ENCODE results near the gene PLA2G2F. TPM values are rescaled to one million over a fixed set of nuclear protein-coding genes. Genes with fewer than 3 reads are reported as not detected.
A peak's percentile ranks its signal among the peaks of the same experiment; 100 is the strongest.

Gene PLA2G2F
- total and polyA plus RNA-seq, 2 of the 8 experiments (the other 6 are each of a cell fraction or from before 2014, with no cell fraction given) = not detected

DNA sequence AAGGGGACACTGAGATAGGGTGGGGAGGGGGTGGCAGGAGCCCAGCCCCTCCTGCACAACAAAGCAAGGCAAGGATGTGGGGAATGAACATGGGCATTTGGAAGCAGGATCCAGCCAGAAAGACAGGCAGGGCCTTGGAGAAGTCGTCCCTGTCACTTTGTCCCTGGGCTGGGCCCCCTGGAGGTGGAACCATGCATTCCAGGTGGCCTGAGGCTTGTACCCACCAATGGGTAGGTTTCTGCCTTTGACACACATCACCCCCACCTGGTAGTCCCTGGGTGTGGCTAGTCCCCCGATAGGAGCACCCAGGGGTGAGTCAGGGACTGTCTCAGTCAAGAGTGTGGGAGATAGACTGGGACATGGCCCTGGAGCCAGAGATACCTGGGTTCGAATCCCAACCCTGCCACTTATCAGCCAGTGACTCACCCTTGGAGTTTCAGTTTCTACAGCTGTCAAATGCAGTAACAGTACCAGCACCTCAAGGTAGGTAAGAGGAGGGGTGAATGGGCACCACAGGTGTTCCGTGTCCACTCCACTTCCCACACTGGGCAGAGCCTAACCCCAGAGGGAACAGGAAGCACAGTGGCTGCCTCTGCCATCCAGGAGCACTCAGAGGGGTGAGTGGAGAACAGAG lies 29.8 kb upstream of the PLA2G2F start:
- no peak overlapping the region for H2BK15ac ChIP-seq (ENCODE audit: low read length)
- CTCF ChIA-PET (ENCODE audit: partially characterized antibody) = interaction anchor here (0.6 to 3.9 kb wide), 8 partner anchors 8 to 321 kb away, joined by 3 to 14 read pairs (median 6); no protein-coding TSS in a partner anchor
- FAIRE-seq (no peak), DNase-seq (ENCODE audit: low read depth in 1 of 2, low spot score in 2 of 2) (no peak)
- no peaks in the 10 kb centered on the region for H3K23me2 ChIP-seq (ENCODE audit: low read depth, low read length)
- no peak overlapping the region for H3K9ac ChIP-seq (replicated peaks in 1 of 4; ENCODE audit: extremely low read depth in 1 of 4, low read depth in 3 of 4, low read length in 3 of 4)
- peaks cover 0 to 5% (median 2%) of the 10 kb centered on the region in 4 experiments; a peak in 2 of 7 replicates for H3K4me1 ChIP-seq (replicated peaks in 1 of 4; ENCODE audit: control insufficient read depth in 3 of 4, insufficient read depth in 4 of 4, low read length in 3 of 4)
- H3K9me3 ChIP-seq (ENCODE audit: insufficient read depth in 2 of 2, low read depth in 1 of 2, low read length in 1 of 2) = peaks cover 0 to 3% of the 10 kb centered on the region in 2 experiments; a peak in 2 of 4 replicates
- H3K56ac ChIP-seq (replicated peaks; ENCODE audit: insufficient read length, low read depth, low read length) = no peak overlapping the region
- H3K23ac ChIP-seq (ENCODE audit: insufficient read length) = no peak overlapping the region
- no peak overlapping the region for H2BK120ac ChIP-seq (replicated peaks; ENCODE audit: low read depth, low read length)
- no peaks in the 10 kb centered on the region for H3K79me1 ChIP-seq (ENCODE audit: low read depth, low read length)
- no peaks in the 10 kb centered on the region for H3K27me3 ChIP-seq (replicated peaks in 1 of 4; ENCODE audit: control insufficient read depth in 3 of 4, extremely low read depth in 1 of 4, insufficient read depth in 3 of 4, low read length in 3 of 4)
- H3K4me2 ChIP-seq (ENCODE audit: insufficient read depth in 1 of 2, low read depth in 2 of 2, low read length in 2 of 2) = no peak overlapping the region
- no peak overlapping the region for H3K14ac ChIP-seq (ENCODE audit: insufficient read length)
- peak overlapping the region; percentile 2; the same call in 1 of the 2 replicates for H2BK12ac ChIP-seq (ENCODE audit: low read depth, low read length)
- no peaks in the 10 kb centered on the region for H4K20me1 ChIP-seq (replicated peaks in 1 of 2; ENCODE audit: control insufficient read depth in 1 of 2, insufficient read depth in 2 of 2, low read length in 2 of 2)
- no peak overlapping the region for H3K18ac ChIP-seq (ENCODE audit: extremely low read depth, low read length)
- no peaks in the 10 kb centered on the region for H3K36me3 ChIP-seq (ENCODE audit: control insufficient read depth in 2 of 4, insufficient read depth in 4 of 4, low read length in 3 of 4)
- H3K27ac ChIP-seq (ENCODE audit: low read depth, low read length) = no peak overlapping the region
- no peak overlapping the region for H3K4me3 ChIP-seq (ENCODE audit: extremely low read depth in 1 of 4, insufficient read depth in 2 of 4, low read depth in 3 of 4, low read length in 4 of 4)
- WGBS, 2 experiments (ENCODE audit: extremely low coverage in 1 of 2, insufficient coverage in 1 of 2, insufficient read length in 1 of 2, insufficient replicate concordance in 2 of 2, low coverage in 1 of 2, low lambda C conversion rate in 2 of 2, missing lambda C conversion rate in 1 of 2) = 93% methylated on average over 4 of the region's 4 CpGs; no CpG with 5 or more reads in 1 of the 2 experiments
- no peak overlapping the region for H4K8ac ChIP-seq (ENCODE audit: extremely low read depth, insufficient read depth, low read length)
- no peak overlapping the region for H4K91ac ChIP-seq (replicated peaks; ENCODE audit: insufficient read length, low read length)
- no peak overlapping the region for H2AFZ ChIP-seq (ENCODE audit: low read length)
- H3K4ac ChIP-seq (replicated peaks; ENCODE audit: insufficient read length, low read depth, low read length) = no peak overlapping the region
- POLR2A ChIA-PET (ENCODE audit: partially characterized antibody) = interaction anchor here (1.4 kb wide), 1 partner anchor 43 kb away, joined by 4 read pairs; no protein-coding TSS in a partner anchor
- H4K5ac ChIP-seq (ENCODE audit: insufficient read length, low read depth, low read length) = no peak overlapping the region
- H2AK5ac ChIP-seq (ENCODE audit: low read depth, low read length) = no peak overlapping the region
- 0 out of 2 replicates have a peak overlapping the region, but pooled peaks have one; percentile 60 for H2BK5ac ChIP-seq (ENCODE audit: low read depth, low read length)
- H2BK20ac ChIP-seq (ENCODE audit: low read length) = no peak overlapping the region
- no peaks in the 10 kb centered on the region for H3K79me2 ChIP-seq (ENCODE audit: control insufficient read depth in 1 of 2, insufficient read depth in 2 of 2, low read length in 2 of 2)
- no peak for TF ChIP-seq EZH2 (IDR thresholded peaks at IDR 0.05; ENCODE audit: low read depth, low read length, severe bottlenecking)
- no peak for TF ChIP-seq JUND (IDR thresholded peaks at IDR 0.05; ENCODE audit: low read length)
- TF ChIP-seq KDM4A (IDR thresholded peaks at IDR 0.05; ENCODE audit: low read depth, low read length, severe bottlenecking) = no peak
- TF ChIP-seq TAF7 (optimal IDR thresholded peaks at IDR 0.05; ENCODE audit: borderline replicate concordance, low read depth, low read length) = no peak
- TF ChIP-seq KDM1A (IDR thresholded peaks at IDR 0.05; ENCODE audit: borderline replicate concordance, low read length) = no peak
- TF ChIP-seq YY1 (IDR thresholded peaks at IDR 0.05; ENCODE audit: low read depth, low read length) = no peak
- TF ChIP-seq MAFK (IDR thresholded peaks at IDR 0.05; ENCODE audit: low read depth, low read length) = no peak
- TF ChIP-seq POLR2AphosphoS5 (IDR thresholded peaks at IDR 0.05; ENCODE audit: low read depth, low read length) = no peak
